Measurements from ENCODE around the gene GATAD1.
"Not testable (repeated sequence)": the region's sequence is repeated elsewhere in the genome, so short reads cannot be mapped to it uniquely, and the experiment has no call there.

- TF ChIP-seq POLR2A (IDR thresholded peaks at IDR 0.05; ENCODE audit: low read depth, low read length); TAF1 (IDR thresholded peaks at IDR 0.05; ENCODE audit: borderline replicate concordance, low read depth, low read length); POLR2AphosphoS5 (IDR thresholded peaks at IDR 0.05; ENCODE audit: low read depth, low read length): not testable (repeated sequence)
Measured at GRCh38 chr7:92410162-92410561, 37.1 kb upstream of the GATAD1 start.
